ENCODE results near the gene CKMT2. TPM values are rescaled to one million over a fixed set of nuclear protein-coding genes. Genes with fewer than 3 reads are reported as not detected.

The CKMT2 gene
- total and polyA plus RNA-seq, 2 of the 4 experiments (the other 2 are of a cell fraction): 0.21 to 0.36 TPM

DNA sequence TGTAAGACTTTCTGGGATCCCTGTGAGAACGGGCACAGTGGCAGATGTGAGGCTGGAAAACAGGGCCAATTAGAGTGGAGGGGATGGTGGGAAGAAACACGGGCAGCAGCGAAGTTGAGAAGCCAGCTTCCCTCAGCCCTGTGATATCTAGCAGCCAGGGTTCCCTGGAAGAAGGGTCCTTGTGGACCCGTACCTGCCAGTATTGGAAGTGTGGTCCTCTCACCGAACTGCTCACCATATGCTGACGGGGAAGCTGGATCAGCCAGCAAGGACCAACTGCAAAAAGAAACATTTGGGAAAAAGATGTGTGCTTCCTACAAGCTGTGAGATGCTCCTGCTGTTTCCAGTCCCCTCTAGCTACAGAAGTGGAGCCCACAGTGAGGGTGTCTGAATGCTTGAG lies 13.6 kb downstream of the CKMT2 start:
- no peak for DNase-seq
- Histone ChIP-seq H2BK15ac (ENCODE audit: low read depth, low read length) (no peak overlapping the region), H2AK5ac (ENCODE audit: low read depth, low read length) (no peak overlapping the region), H3K4me3 (ENCODE audit: insufficient read depth, low read depth, low read length) (no peak overlapping the region), H3K23ac (ENCODE audit: low read depth, low read length) (no peak overlapping the region), H3K27me3 (ENCODE audit: control insufficient read depth, insufficient read depth, low read length) (no peaks in the 10 kb centered on the region), H3K9me1 (ENCODE audit: insufficient read depth, low read length) (peaks cover 20% of the 10 kb centered on the region), H3K14ac (replicated peaks; ENCODE audit: low read depth, low read length) (no peak overlapping the region), H2AFZ (replicated peaks; ENCODE audit: low read length, poor library complexity) (no peak overlapping the region), H3K27ac (ENCODE audit: insufficient read depth, low read length) (no peak overlapping the region), H3K36me3 (ENCODE audit: control insufficient read depth, insufficient read depth, low read length) (no peaks in the 10 kb centered on the region), H2AK9ac (replicated peaks; ENCODE audit: low read depth, low read length, poor library complexity) (no peak overlapping the region), H3K4me1 (ENCODE audit: control insufficient read depth, insufficient read depth, low read length) (peaks cover 5% of the 10 kb centered on the region), H2BK20ac (ENCODE audit: low read depth, low read length) (no peak overlapping the region), H3K56ac (ENCODE audit: extremely low read depth, insufficient read depth, low read length) (no peak overlapping the region), H3K79me1 (ENCODE audit: low read depth in 1 of 2, low read length in 2 of 2) (peaks cover 4 to 9% of the 10 kb centered on the region in 2 experiments; a peak in 1 of 4 replicates), H2BK5ac (ENCODE audit: low read depth, low read length, poor library complexity, severe bottlenecking) (no peak overlapping the region), H4K20me1 (ENCODE audit: insufficient read depth, low read length) (no peaks in the 10 kb centered on the region), H4K8ac (ENCODE audit: low read depth in 2 of 2, low read length in 2 of 2) (no peak overlapping the region), H3K9ac (ENCODE audit: low read depth, low read length) (no peak overlapping the region), H3K4ac (ENCODE audit: low read depth, low read length) (no peak overlapping the region), H4K5ac (ENCODE audit: low read depth, low read length) (no peak overlapping the region), H3K18ac (ENCODE audit: low read depth, low read length) (no peak overlapping the region), H3K4me2 (ENCODE audit: low read depth, low read length) (no peak overlapping the region), H4K91ac (ENCODE audit: insufficient read depth, low read depth, low read length) (no peak overlapping the region), H3K9me3 (ENCODE audit: control insufficient read depth, insufficient read depth, low read length) (no peaks in the 10 kb centered on the region), H2BK120ac (ENCODE audit: low read depth, low read length) (no peak overlapping the region)
- in situ Hi-C loops (cut with MboI; ENCODE audit: low sequenced_read_pairs): no loop called here
- CTCF ChIA-PET: interaction anchor here (1.2 kb wide), 1 partner anchor 30 kb away, joined by 3 read pairs; no protein-coding TSS in a partner anchor
- WGBS, 2 experiments (ENCODE audit: extremely low coverage in 2 of 2, insufficient read length in 1 of 2): 100% methylated on average over 1 of the region's 6 CpGs; no CpG with 5 or more reads in 1 of the 2 experiments
- POLR2A ChIA-PET (ENCODE audit: unreplicated experiment): no interaction called here
- dilution Hi-C loops (cut with HindIII; ENCODE audit: low sequenced_read_pairs, unreplicated experiment): no loop called here
- ATAC-seq (ENCODE audit: low read depth): no peak
- intact Hi-C loops (cut with micrococcal nuclease): loop anchor here (10.0 kb wide), 1 partner anchor 48 kb away; no protein-coding TSS in a partner anchor
- no TSS peak for BruUV-seq (replicated peaks)
- TF ChIP-seq MAZ (IDR thresholded peaks at IDR 0.05; ENCODE audit: borderline replicate concordance, low read depth, low read length): no peak
- TF ChIP-seq, protein P1, sequence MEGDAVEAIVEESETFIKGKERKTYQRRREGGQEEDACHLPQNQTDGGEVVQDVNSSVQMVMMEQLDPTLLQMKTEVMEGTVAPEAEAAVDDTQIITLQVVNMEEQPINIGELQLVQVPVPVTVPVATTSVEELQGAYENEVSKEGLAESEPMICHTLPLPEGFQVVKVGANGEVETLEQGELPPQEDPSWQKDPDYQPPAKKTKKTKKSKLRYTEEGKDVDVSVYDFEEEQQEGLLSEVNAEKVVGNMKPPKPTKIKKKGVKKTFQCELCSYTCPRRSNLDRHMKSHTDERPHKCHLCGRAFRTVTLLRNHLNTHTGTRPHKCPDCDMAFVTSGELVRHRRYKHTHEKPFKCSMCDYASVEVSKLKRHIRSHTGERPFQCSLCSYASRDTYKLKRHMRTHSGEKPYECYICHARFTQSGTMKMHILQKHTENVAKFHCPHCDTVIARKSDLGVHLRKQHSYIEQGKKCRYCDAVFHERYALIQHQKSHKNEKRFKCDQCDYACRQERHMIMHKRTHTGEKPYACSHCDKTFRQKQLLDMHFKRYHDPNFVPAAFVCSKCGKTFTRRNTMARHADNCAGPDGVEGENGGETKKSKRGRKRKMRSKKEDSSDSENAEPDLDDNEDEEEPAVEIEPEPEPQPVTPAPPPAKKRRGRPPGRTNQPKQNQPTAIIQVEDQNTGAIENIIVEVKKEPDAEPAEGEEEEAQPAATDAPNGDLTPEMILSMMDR (conservative IDR thresholded peaks at IDR 0.05; ENCODE audit: low read depth, low read length): no peak
- no peak for TF ChIP-seq FOS (IDR thresholded peaks at IDR 0.05; ENCODE audit: low read depth, low read length)
- TF ChIP-seq MAFK (IDR thresholded peaks at IDR 0.05; ENCODE audit: low read depth, low read length): no peak
- TF ChIP-seq RCOR1 (IDR thresholded peaks at IDR 0.05; ENCODE audit: insufficient replicate concordance, low read length): no peak
- no peak for TF ChIP-seq POLR2A (IDR thresholded peaks at IDR 0.05; ENCODE audit: low read depth, low read length)
- TF ChIP-seq RFX5 (IDR thresholded peaks at IDR 0.05; ENCODE audit: low read depth, low read length): no peak
- TF ChIP-seq NFE2L2 (IDR thresholded peaks at IDR 0.05; ENCODE audit: low read depth, low read length): no peak
- no peak for TF ChIP-seq ELK1 (IDR thresholded peaks at IDR 0.05; ENCODE audit: borderline replicate concordance, low read depth, low read length)
- no peak for TF ChIP-seq BHLHE40 (IDR thresholded peaks at IDR 0.05; ENCODE audit: low read depth, low read length)
- TF ChIP-seq RAD21 (IDR thresholded peaks at IDR 0.05; ENCODE audit: low read length): no peak
- TF ChIP-seq USF2 (IDR thresholded peaks at IDR 0.05; ENCODE audit: low read depth, low read length): no peak
- TF ChIP-seq SMC3 (IDR thresholded peaks at IDR 0.05; ENCODE audit: low read depth, low read length): no peak
- TF ChIP-seq MXI1 (IDR thresholded peaks at IDR 0.05; ENCODE audit: borderline replicate concordance, low read depth, low read length): no peak
- no peak for TF ChIP-seq CEBPB (IDR thresholded peaks at IDR 0.05; ENCODE audit: low read depth, low read length)
- no peak for TF ChIP-seq CHD1 (IDR thresholded peaks at IDR 0.05; ENCODE audit: low read depth, low read length)

Measured in IMR-90 (cell line).